GM10266 (cell line): ENCODE measurements around the gene MXD1.

Source experiments
- DNase-seq: peaks from one replicate; pipeline ENCODE4 v3.0.0; 2012; ENCODE audit errors: extremely low spot score
- CTCF ChIP-seq: IDR thresholded peaks from 2 replicates; pipeline ENCODE4 v1.5.1; 2012; ENCODE audit warnings: mild to moderate bottlenecking, low read depth; ENCODE audit not compliant: control insufficient read depth, insufficient read depth; ENCODE audit errors: missing control alignments

The MXD1 gene

GRCh38 chr2:69955029-69955428 is 40.1 kb downstream of the MXD1 start:
- DNase-seq, result no peak
- TF ChIP-seq CTCF, result no peak

- no peak for DNase-seq
- TF ChIP-seq CTCF, result no peak
These were observed 41.6 kb downstream of the MXD1 start for GRCh38 chr2:69956475-69956979.

GRCh38 chr2:69957965-69958364 is 43.1 kb downstream of the MXD1 start:
- TF ChIP-seq CTCF, result no peak
- DNase-seq, result no peak

- no peak for TF ChIP-seq CTCF
- DNase-seq, result no peak
These were observed 43.6 kb downstream of the MXD1 start for GRCh38 chr2:69958480-69958879.

GRCh38 chr2:69959425-69959824 is 44.5 kb downstream of the MXD1 start:
- TF ChIP-seq CTCF, result no peak
- no peak for DNase-seq

- TF ChIP-seq CTCF, result no peak
- DNase-seq, result no peak
These were observed 45.9 kb downstream of the MXD1 start for GRCh38 chr2:69960821-69961220.

GRCh38 chr2:69961496-69961895 is 46.6 kb downstream of the MXD1 start, which contains the start of gene ASPRV1:
Gene ASPRV1 (minus strand): TSS chr2:69961631. CDS start chr2:69961436, 195 bp downstream.
- DNase-seq, result no peak

More at GRCh38 chr2:69961496-69961895, 46.6 kb downstream of the MXD1 start, which contains the start of gene ASPRV1:
- TF ChIP-seq CTCF, result no peak
